ENCODE results near the gene PRKCE.

The PRKCE gene

GRCh38 chr2:46086578-46087070, 435.1 kb downstream of the PRKCE start:
- no peak overlapping the region for H3K4me3 ChIP-seq (replicated peaks in 1 of 2; ENCODE audit: low read depth in 2 of 2, low read length in 2 of 2)
- TF ChIP-seq CTCF (IDR thresholded peaks at IDR 0.05; ENCODE audit: low read depth, low read length) = no peak
- peak in 1 of 2 donors; percentile 53 for DNase-seq (ENCODE audit: low read depth in 2 of 2)

GRCh38 chr2:46087492-46087891, 436.0 kb downstream of the PRKCE start:
- no peak for TF ChIP-seq CTCF (IDR thresholded peaks at IDR 0.05; ENCODE audit: low read depth, low read length)
- no peak for DNase-seq (ENCODE audit: low read depth in 2 of 2)

GRCh38 chr2:46091004-46091403, 439.5 kb downstream of the PRKCE start:
- TF ChIP-seq CTCF (IDR thresholded peaks at IDR 0.05; ENCODE audit: low read depth, low read length) = peak; percentile 4
- DNase-seq (ENCODE audit: low read depth in 2 of 2) = no peak
- no peak overlapping the region for H3K4me3 ChIP-seq (replicated peaks in 1 of 2; ENCODE audit: low read depth in 2 of 2, low read length in 2 of 2)

More at GRCh38 chr2:46087492-46087891, 436.0 kb downstream of the PRKCE start:
- H3K4me3 ChIP-seq (replicated peaks in 1 of 2; ENCODE audit: low read depth in 2 of 2, low read length in 2 of 2) = no peak overlapping the region

- no peak for DNase-seq (ENCODE audit: low read depth in 2 of 2)
- no peak overlapping the region for H3K4me3 ChIP-seq (replicated peaks in 1 of 2; ENCODE audit: low read depth in 2 of 2, low read length in 2 of 2)
- TF ChIP-seq CTCF (IDR thresholded peaks at IDR 0.05; ENCODE audit: low read depth, low read length) = no peak
These were observed 440.6 kb downstream of the PRKCE start for GRCh38 chr2:46091961-46092667.

- no peak overlapping the region for H3K4me3 ChIP-seq (replicated peaks in 1 of 2; ENCODE audit: low read depth in 2 of 2, low read length in 2 of 2)
- no peak for DNase-seq (ENCODE audit: low read depth in 2 of 2)
- no peak for TF ChIP-seq CTCF (IDR thresholded peaks at IDR 0.05; ENCODE audit: low read depth, low read length)
These were observed 443.2 kb downstream of the PRKCE start for GRCh38 chr2:46094689-46095088.

- peak in 1 of 2 donors; percentile 14 for DNase-seq (ENCODE audit: low read depth in 2 of 2)
- H3K4me3 ChIP-seq (replicated peaks in 1 of 2; ENCODE audit: low read depth in 2 of 2, low read length in 2 of 2) = no peak overlapping the region
- TF ChIP-seq CTCF (IDR thresholded peaks at IDR 0.05; ENCODE audit: low read depth, low read length) = no peak
These were observed 444.4 kb downstream of the PRKCE start for GRCh38 chr2:46095830-46096229.
